ENCODE measurements around the gene DTNA.
"Not testable (repeated sequence)": the region's sequence is repeated elsewhere in the genome, so short reads cannot be mapped to it uniquely, and the experiment has no call there.

DTNA gene

DNA sequence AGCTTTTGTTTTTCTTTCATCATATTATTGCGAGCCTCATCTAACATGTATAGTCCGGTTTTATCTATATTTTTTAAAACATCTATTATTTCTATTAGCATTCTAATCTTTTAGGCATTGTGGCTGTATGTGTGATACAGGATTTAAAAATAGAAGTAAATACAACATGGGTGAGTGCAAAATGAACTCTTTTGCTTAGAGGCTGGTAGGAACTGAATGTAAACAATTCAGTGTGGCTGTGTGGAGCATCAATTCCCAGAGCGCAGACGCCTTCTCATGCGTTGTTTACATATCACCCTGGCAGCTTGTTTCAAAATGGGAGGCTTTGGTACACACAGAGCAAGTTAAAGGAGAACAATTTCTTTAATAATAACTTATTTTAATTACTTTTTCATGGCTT lies 836 bp downstream of the DTNA start:
- Histone ChIP-seq H3K27me3 (ENCODE audit: insufficient read depth, low read depth) (no peaks in the 10 kb centered on the region), H3K27ac (no peak overlapping the region), H3K4me1 (ENCODE audit: low read depth, poor library complexity, severe bottlenecking) (no peaks in the 10 kb centered on the region), H2AFZ (ENCODE audit: low read depth) (no peak overlapping the region), H3K36me3 (ENCODE audit: insufficient read depth) (no peaks in the 10 kb centered on the region), H4K20me1 (ENCODE audit: insufficient read depth) (no peaks in the 10 kb centered on the region), H3K4me2 (no peak overlapping the region), H3K4me3 (IDR thresholded peaks at IDR 0.05; ENCODE audit: insufficient read depth, low read depth, low read length) (no peak overlapping the region), H3K79me2 (ENCODE audit: insufficient read depth, low read depth) (no peaks in the 10 kb centered on the region), H3K9ac (no peak overlapping the region)
- TF ChIP-seq, protein P1, sequence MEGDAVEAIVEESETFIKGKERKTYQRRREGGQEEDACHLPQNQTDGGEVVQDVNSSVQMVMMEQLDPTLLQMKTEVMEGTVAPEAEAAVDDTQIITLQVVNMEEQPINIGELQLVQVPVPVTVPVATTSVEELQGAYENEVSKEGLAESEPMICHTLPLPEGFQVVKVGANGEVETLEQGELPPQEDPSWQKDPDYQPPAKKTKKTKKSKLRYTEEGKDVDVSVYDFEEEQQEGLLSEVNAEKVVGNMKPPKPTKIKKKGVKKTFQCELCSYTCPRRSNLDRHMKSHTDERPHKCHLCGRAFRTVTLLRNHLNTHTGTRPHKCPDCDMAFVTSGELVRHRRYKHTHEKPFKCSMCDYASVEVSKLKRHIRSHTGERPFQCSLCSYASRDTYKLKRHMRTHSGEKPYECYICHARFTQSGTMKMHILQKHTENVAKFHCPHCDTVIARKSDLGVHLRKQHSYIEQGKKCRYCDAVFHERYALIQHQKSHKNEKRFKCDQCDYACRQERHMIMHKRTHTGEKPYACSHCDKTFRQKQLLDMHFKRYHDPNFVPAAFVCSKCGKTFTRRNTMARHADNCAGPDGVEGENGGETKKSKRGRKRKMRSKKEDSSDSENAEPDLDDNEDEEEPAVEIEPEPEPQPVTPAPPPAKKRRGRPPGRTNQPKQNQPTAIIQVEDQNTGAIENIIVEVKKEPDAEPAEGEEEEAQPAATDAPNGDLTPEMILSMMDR (conservative IDR thresholded peaks at IDR 0.05; ENCODE audit: low read depth, low read length) = no peak

DNA sequence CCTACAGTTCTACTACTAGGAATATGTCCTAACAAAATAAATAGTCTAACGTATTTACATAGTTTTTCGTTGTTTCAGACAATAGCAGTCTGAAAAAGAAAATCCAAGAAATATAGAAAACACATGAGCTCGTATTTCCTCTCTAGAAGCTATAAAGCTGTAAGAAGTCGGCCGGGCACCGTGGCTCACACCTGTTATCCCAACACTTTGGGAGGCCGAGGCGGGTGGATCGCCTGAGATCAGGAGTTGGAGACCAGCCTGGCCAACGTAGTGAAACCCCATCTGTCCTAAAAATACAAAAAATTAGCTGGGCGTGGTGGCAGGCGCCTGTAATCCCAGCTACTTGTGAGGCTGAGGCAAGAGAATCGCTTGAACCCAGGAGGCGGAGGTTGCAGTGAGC lies 6.0 kb downstream of the DTNA start:
- not testable (repeated sequence) for H3K9ac ChIP-seq; H3K27me3 ChIP-seq (ENCODE audit: insufficient read depth, low read depth); H2AFZ ChIP-seq (ENCODE audit: low read depth); H3K36me3 ChIP-seq (ENCODE audit: insufficient read depth); H3K4me2 ChIP-seq; H3K4me3 ChIP-seq (IDR thresholded peaks at IDR 0.05; ENCODE audit: insufficient read depth, low read depth, low read length); H3K79me2 ChIP-seq (ENCODE audit: insufficient read depth, low read depth); H3K4me1 ChIP-seq (ENCODE audit: low read depth, poor library complexity, severe bottlenecking); H3K27ac ChIP-seq; H4K20me1 ChIP-seq (ENCODE audit: insufficient read depth)

DNA sequence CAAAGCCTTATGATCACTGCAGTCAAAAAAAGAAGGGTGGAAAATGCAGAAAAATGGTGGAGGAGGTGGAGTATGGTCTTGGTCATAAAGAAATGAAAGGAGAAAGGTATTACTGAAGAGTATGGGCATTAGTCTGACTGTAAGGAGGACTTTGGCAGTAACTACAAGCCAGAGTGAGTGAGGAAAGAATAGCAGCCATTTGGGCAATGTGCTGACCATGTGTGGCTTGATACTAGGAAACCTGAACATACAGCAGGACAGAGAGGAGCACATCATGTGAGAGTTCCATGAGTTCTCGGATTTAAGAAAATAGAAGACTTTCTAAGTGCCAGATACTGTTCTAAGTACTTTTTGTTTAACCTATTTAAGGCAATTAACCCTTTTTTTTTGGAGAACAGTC lies 8.5 kb downstream of the DTNA start:
- Histone ChIP-seq H2AFZ (ENCODE audit: low read depth) (no peak overlapping the region), H3K4me2 (no peak overlapping the region), H3K27ac (no peak overlapping the region), H3K9ac (no peak overlapping the region), H3K27me3 (ENCODE audit: insufficient read depth, low read depth) (no peaks in the 10 kb centered on the region), H3K79me2 (ENCODE audit: insufficient read depth, low read depth) (no peaks in the 10 kb centered on the region), H3K4me3 (IDR thresholded peaks at IDR 0.05; ENCODE audit: insufficient read depth, low read depth, low read length) (no peak overlapping the region), H3K36me3 (ENCODE audit: insufficient read depth) (no peaks in the 10 kb centered on the region), H3K4me1 (ENCODE audit: low read depth, poor library complexity, severe bottlenecking) (no peaks in the 10 kb centered on the region), H4K20me1 (ENCODE audit: insufficient read depth) (no peaks in the 10 kb centered on the region)
- TF ChIP-seq, protein P1 (conservative IDR thresholded peaks at IDR 0.05; ENCODE audit: low read depth, low read length) = no peak

DNA sequence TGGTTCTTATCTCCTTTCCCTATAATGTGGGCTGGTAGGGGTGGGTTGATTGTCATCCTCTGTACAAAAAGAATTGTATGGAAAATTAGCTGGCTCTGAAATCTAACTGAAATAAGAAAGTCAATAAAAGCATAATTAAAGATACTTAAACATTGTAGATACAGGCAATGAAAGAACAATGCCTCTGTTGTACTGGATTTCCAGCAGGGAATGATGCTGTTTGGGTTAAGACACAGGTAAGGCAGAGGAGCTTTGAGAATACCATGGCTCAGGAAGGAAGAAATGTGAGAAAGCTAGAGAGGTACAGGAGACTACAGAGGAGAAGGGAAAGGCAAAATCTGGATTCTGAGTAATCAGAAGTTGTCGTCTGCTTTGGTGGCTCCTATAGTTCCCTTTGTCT lies 10.1 kb downstream of the DTNA start:
- TF ChIP-seq, protein P1 (conservative IDR thresholded peaks at IDR 0.05; ENCODE audit: low read depth, low read length) = no peak
- no peaks in the 10 kb centered on the region for H3K27me3 ChIP-seq (ENCODE audit: insufficient read depth, low read depth)
- H4K20me1 ChIP-seq (ENCODE audit: insufficient read depth) = no peaks in the 10 kb centered on the region
- no peak overlapping the region for H2AFZ ChIP-seq (ENCODE audit: low read depth)
- H3K4me1 ChIP-seq (ENCODE audit: low read depth, poor library complexity, severe bottlenecking) = no peaks in the 10 kb centered on the region
- H3K4me3 ChIP-seq (IDR thresholded peaks at IDR 0.05; ENCODE audit: insufficient read depth, low read depth, low read length) = no peak overlapping the region
- H3K4me2 ChIP-seq = no peak overlapping the region
- no peak overlapping the region for H3K9ac ChIP-seq
- no peak overlapping the region for H3K27ac ChIP-seq
- no peaks in the 10 kb centered on the region for H3K79me2 ChIP-seq (ENCODE audit: insufficient read depth, low read depth)
- no peaks in the 10 kb centered on the region for H3K36me3 ChIP-seq (ENCODE audit: insufficient read depth)

DNA sequence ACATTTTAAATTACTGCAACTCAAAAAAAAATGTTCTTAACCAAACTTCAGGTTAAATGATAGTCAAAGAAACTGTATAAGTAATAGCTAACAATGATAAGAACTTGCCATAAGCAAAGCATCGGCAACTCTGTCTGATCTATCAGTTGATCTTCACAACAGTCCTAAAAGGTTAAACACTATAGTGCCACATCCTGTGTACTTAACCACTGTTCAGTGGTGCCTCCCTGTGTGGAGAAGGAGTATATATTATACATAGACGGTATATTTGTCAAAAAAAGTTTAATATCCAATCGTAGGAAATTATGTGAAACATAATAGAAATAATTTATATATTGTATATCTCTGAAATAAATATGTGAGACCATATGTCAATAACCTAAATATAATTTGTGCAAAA lies 13.0 kb downstream of the DTNA start:
- no peaks in the 10 kb centered on the region for H3K79me2 ChIP-seq (ENCODE audit: insufficient read depth, low read depth)
- no peak overlapping the region for H3K9ac ChIP-seq
- no peaks in the 10 kb centered on the region for H3K36me3 ChIP-seq (ENCODE audit: insufficient read depth)
- H3K27ac ChIP-seq = no peak overlapping the region
- no peaks in the 10 kb centered on the region for H3K4me1 ChIP-seq (ENCODE audit: low read depth, poor library complexity, severe bottlenecking)
- no peak overlapping the region for H3K4me2 ChIP-seq
- H3K27me3 ChIP-seq (ENCODE audit: insufficient read depth, low read depth) = no peaks in the 10 kb centered on the region
- no peaks in the 10 kb centered on the region for H4K20me1 ChIP-seq (ENCODE audit: insufficient read depth)
- H3K4me3 ChIP-seq (IDR thresholded peaks at IDR 0.05; ENCODE audit: insufficient read depth, low read depth, low read length) = no peak overlapping the region
- H2AFZ ChIP-seq (ENCODE audit: low read depth) = no peak overlapping the region
- TF ChIP-seq, protein P1 (conservative IDR thresholded peaks at IDR 0.05; ENCODE audit: low read depth, low read length) = no peak

DNA sequence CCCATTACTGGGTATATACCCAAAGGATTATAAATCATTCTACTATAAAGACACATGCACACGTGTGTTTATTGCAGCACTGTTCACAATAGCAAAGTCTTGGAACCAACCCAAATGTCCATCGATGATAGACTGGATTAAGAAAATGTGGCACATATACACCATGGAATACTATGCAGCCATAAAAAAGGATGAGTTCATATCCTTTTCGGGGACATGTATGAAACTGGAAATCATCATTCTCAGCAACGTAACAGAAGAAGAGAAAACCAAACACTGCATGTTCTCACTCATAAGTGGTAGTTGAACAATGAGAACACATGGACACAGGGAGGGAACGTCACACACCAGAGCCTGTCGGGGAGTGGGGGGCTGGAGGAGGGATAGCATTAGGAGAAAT lies 15.6 kb downstream of the DTNA start:
- H3K27me3 ChIP-seq (ENCODE audit: insufficient read depth, low read depth); H3K27ac ChIP-seq; H3K79me2 ChIP-seq (ENCODE audit: insufficient read depth, low read depth): not testable (repeated sequence)

More for the DNA sequence above, 15.6 kb downstream of the DTNA start:
- H2AFZ ChIP-seq (ENCODE audit: low read depth); H3K4me2 ChIP-seq; H3K4me1 ChIP-seq (ENCODE audit: low read depth, poor library complexity, severe bottlenecking); H4K20me1 ChIP-seq (ENCODE audit: insufficient read depth); H3K9ac ChIP-seq; H3K36me3 ChIP-seq (ENCODE audit: insufficient read depth); H3K4me3 ChIP-seq (IDR thresholded peaks at IDR 0.05; ENCODE audit: insufficient read depth, low read depth, low read length): not testable (repeated sequence)

Data from KMS-11 (cell line).